ENCODE data around the gene TAPBP.

DNA sequence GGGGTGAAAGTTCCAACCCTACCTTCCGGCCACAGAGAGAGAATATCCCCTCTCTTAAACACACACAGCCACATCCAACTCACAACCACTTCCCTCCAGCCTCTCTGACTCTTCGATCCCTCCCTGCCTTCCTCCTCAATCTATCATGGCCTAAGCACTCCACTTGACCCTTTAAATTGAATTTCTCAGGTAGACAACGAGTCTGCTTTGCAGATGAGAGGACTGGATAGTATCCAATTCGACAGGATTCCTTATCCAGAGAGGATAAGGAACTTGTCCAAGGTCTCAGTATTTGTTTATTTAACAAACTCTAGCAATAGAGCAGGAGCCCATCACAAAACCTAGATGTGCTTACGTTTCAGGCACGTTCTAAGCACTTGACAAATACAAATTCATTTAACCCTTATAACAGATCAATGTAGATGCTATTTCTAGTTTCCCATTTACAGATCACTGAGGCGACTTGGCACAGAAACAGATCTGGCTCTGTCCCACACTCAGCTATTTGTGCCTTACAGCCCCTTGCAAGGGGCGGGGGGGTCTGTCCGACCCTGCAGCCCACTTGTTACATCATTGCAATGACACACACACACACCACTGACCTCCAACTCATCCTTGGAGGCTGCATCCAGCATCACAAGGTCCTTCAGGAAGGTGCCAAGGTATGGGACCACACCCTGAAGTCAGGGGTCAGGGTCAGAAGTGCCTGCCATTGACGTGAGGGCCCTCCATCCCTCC is 19.6 kb downstream of the TAPBP start:
- TF ChIP-seq EZH2 (IDR thresholded peaks at IDR 0.05) (no peak), CTCF (IDR thresholded peaks at IDR 0.05) (no peak)

Data from neural progenitor cell (in vitro differentiated cells).